GM23338 (cell line): Measurements from ENCODE around the gene MAP3K14.

Experiments used
- CREB1 ChIP-seq: fragments of 250-450 bp; sonication (Bioruptor Pico); IDR thresholded peaks from 2 replicates; pipeline ENCODE4 v1.5.0; 2020; ENCODE audit warnings: low read depth, mild to moderate bottlenecking, moderate library complexity
- EZH2 ChIP-seq: fragments of 200-600 bp; sonication (generic); IDR thresholded peaks from one replicate; pipeline ENCODE4 v1.8.0; 2017; ENCODE audit warnings: antibody characterized with exemption, mild to moderate bottlenecking, low read depth; ENCODE audit not compliant: unreplicated experiment
- EZH2phosphoT487 ChIP-seq: fragments of 200-600 bp; sonication (generic); IDR thresholded peaks from one replicate; pipeline ENCODE4 v1.8.1; 2018; ENCODE audit warnings: antibody characterized with exemption; ENCODE audit not compliant: unreplicated experiment
- JUNB ChIP-seq: IDR thresholded peaks from one replicate; pipeline ENCODE4 v1.6.1; 2016; ENCODE audit warnings: antibody characterized with exemption; ENCODE audit not compliant: unreplicated experiment
- NANOG ChIP-seq: IDR thresholded peaks from 2 replicates; pipeline ENCODE4 v1.6.1; 2016; ENCODE audit warnings: antibody characterized with exemption, borderline replicate concordance
- POLR2AphosphoS5 ChIP-seq: IDR thresholded peaks from 2 replicates; pipeline ENCODE4 v1.6.1; 2016; ENCODE audit warnings: antibody characterized with exemption, low read depth
- ZNF114 ChIP-seq: fragments of 250-450 bp; sonication (Bioruptor Pico); IDR thresholded peaks from 2 replicates; pipeline ENCODE4 v1.5.0; 2020; ENCODE audit warnings: mild to moderate bottlenecking, moderate library complexity
- ZNF331 ChIP-seq: fragments of 250-450 bp; sonication (Bioruptor Pico); IDR thresholded peaks from 2 replicates; pipeline ENCODE4 v1.5.0; 2020; ENCODE audit warnings: low read depth, mild to moderate bottlenecking, moderate library complexity
- TF ChIP-seq, protein P1 (sequence below), 2 experiments: fragments of 200-600 bp in 1 of 2; sonication (generic) in 1 of 2; conservative IDR thresholded peaks; 2 replicates each; pipeline versions ENCODE4 v1.5.1 to v1.6.1; 2016 to 2017; ENCODE audit warnings: antibody characterized with exemption in 2 of 2, low read depth in 2 of 2, mild to moderate bottlenecking in 2 of 2, moderate library complexity in 1 of 2
- TF ChIP-seq, protein P2 (sequence below): IDR thresholded peaks from one replicate; pipeline ENCODE4 v1.6.1; 2018; ENCODE audit warnings: antibody characterized with exemption; ENCODE audit not compliant: unreplicated experiment
- TF ChIP-seq, protein P3 (sequence below): fragments of 250-450 bp; sonication (Bioruptor Pico); IDR thresholded peaks from 2 replicates; pipeline ENCODE4 v1.5.0; 2020; ENCODE audit warnings: mild to moderate bottlenecking, moderate library complexity

DNA sequence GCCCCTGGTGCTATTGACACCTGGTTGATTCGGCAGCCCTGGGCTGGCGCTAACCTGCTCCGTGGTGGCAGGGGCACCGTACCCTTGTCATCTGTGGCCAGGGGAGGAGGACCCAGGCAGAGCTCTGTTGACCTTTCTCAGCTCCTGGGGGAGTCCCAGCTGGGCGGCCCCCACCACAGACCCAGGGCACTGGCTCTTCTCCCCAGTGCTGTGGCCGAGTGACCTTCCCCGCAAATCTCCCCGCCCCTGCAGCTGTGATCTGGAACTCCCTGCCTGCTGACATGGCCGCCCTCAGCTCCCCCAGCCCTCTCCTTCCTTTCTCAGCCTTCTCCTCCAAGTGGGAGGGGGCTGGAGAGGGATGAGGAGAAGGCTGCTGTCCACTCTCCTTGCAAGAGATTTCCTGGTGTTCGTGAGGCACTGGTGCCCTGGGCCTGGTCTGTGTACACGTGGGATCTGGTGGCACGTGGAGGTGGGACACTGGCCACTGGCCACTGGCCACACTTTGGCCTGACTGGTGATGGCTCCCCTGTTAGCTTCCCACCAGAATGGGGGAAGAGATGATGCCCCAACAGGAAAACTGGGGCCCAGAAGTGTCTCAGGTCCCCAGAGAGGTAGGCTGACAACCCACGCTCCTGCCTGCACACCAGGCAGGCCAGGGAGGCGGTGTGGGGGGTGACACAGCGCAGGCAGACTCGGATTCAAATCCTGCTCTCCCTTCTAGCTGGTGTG, 87.0 kb downstream of the MAP3K14 start:
- TF ChIP-seq, protein P1, sequence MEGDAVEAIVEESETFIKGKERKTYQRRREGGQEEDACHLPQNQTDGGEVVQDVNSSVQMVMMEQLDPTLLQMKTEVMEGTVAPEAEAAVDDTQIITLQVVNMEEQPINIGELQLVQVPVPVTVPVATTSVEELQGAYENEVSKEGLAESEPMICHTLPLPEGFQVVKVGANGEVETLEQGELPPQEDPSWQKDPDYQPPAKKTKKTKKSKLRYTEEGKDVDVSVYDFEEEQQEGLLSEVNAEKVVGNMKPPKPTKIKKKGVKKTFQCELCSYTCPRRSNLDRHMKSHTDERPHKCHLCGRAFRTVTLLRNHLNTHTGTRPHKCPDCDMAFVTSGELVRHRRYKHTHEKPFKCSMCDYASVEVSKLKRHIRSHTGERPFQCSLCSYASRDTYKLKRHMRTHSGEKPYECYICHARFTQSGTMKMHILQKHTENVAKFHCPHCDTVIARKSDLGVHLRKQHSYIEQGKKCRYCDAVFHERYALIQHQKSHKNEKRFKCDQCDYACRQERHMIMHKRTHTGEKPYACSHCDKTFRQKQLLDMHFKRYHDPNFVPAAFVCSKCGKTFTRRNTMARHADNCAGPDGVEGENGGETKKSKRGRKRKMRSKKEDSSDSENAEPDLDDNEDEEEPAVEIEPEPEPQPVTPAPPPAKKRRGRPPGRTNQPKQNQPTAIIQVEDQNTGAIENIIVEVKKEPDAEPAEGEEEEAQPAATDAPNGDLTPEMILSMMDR (conservative IDR thresholded peaks at IDR 0.05; ENCODE audit: low read depth in 2 of 2) = no peak
- TF ChIP-seq EZH2phosphoT487 (no peak), EZH2 (no peak), POLR2AphosphoS5 (no peak), CREB1 (CRISPR knock-in tag) (no peak), ZNF114 (CRISPR knock-in tag) (no peak), JUNB (no peak), ZNF331 (CRISPR knock-in tag) (no peak), NANOG (no peak)
- TF ChIP-seq, protein P2, sequence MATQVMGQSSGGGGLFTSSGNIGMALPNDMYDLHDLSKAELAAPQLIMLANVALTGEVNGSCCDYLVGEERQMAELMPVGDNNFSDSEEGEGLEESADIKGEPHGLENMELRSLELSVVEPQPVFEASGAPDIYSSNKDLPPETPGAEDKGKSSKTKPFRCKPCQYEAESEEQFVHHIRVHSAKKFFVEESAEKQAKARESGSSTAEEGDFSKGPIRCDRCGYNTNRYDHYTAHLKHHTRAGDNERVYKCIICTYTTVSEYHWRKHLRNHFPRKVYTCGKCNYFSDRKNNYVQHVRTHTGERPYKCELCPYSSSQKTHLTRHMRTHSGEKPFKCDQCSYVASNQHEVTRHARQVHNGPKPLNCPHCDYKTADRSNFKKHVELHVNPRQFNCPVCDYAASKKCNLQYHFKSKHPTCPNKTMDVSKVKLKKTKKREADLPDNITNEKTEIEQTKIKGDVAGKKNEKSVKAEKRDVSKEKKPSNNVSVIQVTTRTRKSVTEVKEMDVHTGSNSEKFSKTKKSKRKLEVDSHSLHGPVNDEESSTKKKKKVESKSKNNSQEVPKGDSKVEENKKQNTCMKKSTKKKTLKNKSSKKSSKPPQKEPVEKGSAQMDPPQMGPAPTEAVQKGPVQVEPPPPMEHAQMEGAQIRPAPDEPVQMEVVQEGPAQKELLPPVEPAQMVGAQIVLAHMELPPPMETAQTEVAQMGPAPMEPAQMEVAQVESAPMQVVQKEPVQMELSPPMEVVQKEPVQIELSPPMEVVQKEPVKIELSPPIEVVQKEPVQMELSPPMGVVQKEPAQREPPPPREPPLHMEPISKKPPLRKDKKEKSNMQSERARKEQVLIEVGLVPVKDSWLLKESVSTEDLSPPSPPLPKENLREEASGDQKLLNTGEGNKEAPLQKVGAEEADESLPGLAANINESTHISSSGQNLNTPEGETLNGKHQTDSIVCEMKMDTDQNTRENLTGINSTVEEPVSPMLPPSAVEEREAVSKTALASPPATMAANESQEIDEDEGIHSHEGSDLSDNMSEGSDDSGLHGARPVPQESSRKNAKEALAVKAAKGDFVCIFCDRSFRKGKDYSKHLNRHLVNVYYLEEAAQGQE = no peak
- TF ChIP-seq, protein P3, sequence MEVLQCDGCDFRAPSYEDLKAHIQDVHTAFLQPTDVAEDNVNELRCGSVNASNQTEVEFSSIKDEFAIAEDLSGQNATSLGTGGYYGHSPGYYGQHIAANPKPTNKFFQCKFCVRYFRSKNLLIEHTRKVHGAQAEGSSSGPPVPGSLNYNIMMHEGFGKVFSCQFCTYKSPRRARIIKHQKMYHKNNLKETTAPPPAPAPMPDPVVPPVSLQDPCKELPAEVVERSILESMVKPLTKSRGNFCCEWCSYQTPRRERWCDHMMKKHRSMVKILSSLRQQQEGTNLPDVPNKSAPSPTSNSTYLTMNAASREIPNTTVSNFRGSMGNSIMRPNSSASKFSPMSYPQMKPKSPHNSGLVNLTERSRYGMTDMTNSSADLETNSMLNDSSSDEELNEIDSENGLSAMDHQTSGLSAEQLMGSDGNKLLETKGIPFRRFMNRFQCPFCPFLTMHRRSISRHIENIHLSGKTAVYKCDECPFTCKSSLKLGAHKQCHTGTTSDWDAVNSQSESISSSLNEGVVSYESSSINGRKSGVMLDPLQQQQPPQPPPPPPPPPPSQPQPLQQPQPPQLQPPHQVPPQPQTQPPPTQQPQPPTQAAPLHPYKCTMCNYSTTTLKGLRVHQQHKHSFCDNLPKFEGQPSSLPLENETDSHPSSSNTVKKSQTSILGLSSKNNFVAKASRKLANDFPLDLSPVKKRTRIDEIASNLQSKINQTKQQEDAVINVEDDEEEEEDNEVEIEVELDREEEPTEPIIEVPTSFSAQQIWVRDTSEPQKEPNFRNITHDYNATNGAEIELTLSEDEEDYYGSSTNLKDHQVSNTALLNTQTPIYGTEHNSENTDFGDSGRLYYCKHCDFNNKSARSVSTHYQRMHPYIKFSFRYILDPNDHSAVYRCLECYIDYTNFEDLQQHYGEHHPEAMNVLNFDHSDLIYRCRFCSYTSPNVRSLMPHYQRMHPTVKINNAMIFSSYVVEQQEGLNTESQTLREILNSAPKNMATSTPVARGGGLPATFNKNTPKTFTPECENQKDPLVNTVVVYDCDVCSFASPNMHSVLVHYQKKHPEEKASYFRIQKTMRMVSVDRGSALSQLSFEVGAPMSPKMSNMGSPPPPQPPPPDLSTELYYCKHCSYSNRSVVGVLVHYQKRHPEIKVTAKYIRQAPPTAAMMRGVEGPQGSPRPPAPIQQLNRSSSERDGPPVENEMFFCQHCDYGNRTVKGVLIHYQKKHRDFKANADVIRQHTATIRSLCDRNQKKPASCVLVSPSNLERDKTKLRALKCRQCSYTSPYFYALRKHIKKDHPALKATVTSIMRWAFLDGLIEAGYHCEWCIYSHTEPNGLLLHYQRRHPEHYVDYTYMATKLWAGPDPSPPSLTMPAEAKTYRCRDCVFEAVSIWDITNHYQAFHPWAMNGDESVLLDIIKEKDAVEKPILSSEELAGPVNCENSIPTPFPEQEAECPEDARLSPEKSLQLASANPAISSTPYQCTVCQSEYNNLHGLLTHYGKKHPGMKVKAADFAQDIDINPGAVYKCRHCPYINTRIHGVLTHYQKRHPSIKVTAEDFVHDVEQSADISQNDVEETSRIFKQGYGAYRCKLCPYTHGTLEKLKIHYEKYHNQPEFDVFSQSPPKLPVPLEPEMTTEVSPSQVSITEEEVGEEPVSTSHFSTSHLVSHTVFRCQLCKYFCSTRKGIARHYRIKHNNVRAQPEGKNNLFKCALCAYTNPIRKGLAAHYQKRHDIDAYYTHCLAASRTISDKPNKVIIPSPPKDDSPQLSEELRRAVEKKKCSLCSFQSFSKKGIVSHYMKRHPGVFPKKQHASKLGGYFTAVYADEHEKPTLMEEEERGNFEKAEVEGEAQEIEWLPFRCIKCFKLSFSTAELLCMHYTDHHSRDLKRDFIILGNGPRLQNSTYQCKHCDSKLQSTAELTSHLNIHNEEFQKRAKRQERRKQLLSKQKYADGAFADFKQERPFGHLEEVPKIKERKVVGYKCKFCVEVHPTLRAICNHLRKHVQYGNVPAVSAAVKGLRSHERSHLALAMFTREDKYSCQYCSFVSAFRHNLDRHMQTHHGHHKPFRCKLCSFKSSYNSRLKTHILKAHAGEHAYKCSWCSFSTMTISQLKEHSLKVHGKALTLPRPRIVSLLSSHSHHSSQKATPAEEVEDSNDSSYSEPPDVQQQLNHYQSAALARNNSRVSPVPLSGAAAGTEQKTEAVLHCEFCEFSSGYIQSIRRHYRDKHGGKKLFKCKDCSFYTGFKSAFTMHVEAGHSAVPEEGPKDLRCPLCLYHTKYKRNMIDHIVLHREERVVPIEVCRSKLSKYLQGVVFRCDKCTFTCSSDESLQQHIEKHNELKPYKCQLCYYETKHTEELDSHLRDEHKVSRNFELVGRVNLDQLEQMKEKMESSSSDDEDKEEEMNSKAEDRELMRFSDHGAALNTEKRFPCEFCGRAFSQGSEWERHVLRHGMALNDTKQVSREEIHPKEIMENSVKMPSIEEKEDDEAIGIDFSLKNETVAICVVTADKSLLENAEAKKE (CRISPR knock-in tag) = no peak
